Ishikawa (cell line): ENCODE data around the gene ZNF319.

Source experiments
- CEBPB ChIP-seq: IDR thresholded peaks from 2 replicates; pipeline ENCODE4 v1.6.1; 2012
- CREB1 ChIP-seq: IDR thresholded peaks from 2 replicates; pipeline ENCODE4 v1.6.1; 2012; ENCODE audit warnings: low read depth
- EGR1 ChIP-seq: IDR thresholded peaks from 2 replicates; pipeline ENCODE4 v1.6.1; 2012
- EP300 ChIP-seq: IDR thresholded peaks from 2 replicates; pipeline ENCODE4 v1.6.1; 2012; ENCODE audit warnings: borderline replicate concordance
- FOXM1 ChIP-seq: IDR thresholded peaks from 2 replicates; pipeline ENCODE4 v1.6.1; 2012; ENCODE audit warnings: low read depth, borderline replicate concordance
- MAX ChIP-seq: IDR thresholded peaks from 2 replicates; pipeline ENCODE4 v1.6.1; 2012
- NFIC ChIP-seq: IDR thresholded peaks from 2 replicates; pipeline ENCODE4 v1.6.1; 2012
- RAD21 ChIP-seq: IDR thresholded peaks from 2 replicates; pipeline ENCODE4 v1.6.1; 2012; ENCODE audit warnings: low read depth
- TAF1 ChIP-seq: IDR thresholded peaks from 2 replicates; pipeline ENCODE4 v1.6.1; 2012; ENCODE audit warnings: low read depth, mild to moderate bottlenecking
- TCF12 ChIP-seq: IDR thresholded peaks from 2 replicates; pipeline ENCODE4 v1.6.1; 2012; ENCODE audit warnings: low read depth
- TEAD4 ChIP-seq: IDR thresholded peaks from 2 replicates; pipeline ENCODE4 v1.6.1; 2012
- YY1 ChIP-seq: IDR thresholded peaks from 2 replicates; pipeline ENCODE4 v1.6.1; 2012; ENCODE audit warnings: low read depth
- ZBTB7A ChIP-seq: IDR thresholded peaks from 2 replicates; pipeline ENCODE4 v1.6.1; 2012; ENCODE audit warnings: low read depth
- TF ChIP-seq, protein P1 (sequence below): IDR thresholded peaks from 2 replicates; pipeline ENCODE4 v1.6.1; 2012
- TF ChIP-seq, protein P2 (sequence below): IDR thresholded peaks from 2 replicates; pipeline ENCODE4 v1.6.1; 2012; ENCODE audit warnings: low read depth, mild to moderate bottlenecking

ZNF319 gene

GRCh38 chr16:58002936-58003335, 2.5 kb upstream of the ZNF319 start:
- TF ChIP-seq TEAD4: no peak
- TF ChIP-seq NFIC: no peak
- TF ChIP-seq FOXM1: no peak
- TF ChIP-seq EGR1: no peak
- no peak for TF ChIP-seq RAD21
- TF ChIP-seq CREB1: no peak
- no peak for TF ChIP-seq EP300
- TF ChIP-seq, protein P1, sequence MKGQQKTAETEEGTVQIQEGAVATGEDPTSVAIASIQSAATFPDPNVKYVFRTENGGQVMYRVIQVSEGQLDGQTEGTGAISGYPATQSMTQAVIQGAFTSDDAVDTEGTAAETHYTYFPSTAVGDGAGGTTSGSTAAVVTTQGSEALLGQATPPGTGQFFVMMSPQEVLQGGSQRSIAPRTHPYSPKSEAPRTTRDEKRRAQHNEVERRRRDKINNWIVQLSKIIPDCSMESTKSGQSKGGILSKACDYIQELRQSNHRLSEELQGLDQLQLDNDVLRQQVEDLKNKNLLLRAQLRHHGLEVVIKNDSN: no peak
- no peak for TF ChIP-seq CEBPB
- no peak for TF ChIP-seq TCF12
- no peak for TF ChIP-seq TAF1
- TF ChIP-seq ZBTB7A: no peak
- TF ChIP-seq, protein P2, sequence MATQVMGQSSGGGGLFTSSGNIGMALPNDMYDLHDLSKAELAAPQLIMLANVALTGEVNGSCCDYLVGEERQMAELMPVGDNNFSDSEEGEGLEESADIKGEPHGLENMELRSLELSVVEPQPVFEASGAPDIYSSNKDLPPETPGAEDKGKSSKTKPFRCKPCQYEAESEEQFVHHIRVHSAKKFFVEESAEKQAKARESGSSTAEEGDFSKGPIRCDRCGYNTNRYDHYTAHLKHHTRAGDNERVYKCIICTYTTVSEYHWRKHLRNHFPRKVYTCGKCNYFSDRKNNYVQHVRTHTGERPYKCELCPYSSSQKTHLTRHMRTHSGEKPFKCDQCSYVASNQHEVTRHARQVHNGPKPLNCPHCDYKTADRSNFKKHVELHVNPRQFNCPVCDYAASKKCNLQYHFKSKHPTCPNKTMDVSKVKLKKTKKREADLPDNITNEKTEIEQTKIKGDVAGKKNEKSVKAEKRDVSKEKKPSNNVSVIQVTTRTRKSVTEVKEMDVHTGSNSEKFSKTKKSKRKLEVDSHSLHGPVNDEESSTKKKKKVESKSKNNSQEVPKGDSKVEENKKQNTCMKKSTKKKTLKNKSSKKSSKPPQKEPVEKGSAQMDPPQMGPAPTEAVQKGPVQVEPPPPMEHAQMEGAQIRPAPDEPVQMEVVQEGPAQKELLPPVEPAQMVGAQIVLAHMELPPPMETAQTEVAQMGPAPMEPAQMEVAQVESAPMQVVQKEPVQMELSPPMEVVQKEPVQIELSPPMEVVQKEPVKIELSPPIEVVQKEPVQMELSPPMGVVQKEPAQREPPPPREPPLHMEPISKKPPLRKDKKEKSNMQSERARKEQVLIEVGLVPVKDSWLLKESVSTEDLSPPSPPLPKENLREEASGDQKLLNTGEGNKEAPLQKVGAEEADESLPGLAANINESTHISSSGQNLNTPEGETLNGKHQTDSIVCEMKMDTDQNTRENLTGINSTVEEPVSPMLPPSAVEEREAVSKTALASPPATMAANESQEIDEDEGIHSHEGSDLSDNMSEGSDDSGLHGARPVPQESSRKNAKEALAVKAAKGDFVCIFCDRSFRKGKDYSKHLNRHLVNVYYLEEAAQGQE: no peak
- TF ChIP-seq YY1: no peak
- TF ChIP-seq MAX: no peak

GRCh38 chr16:58002416-58002800, 1.9 kb upstream of the ZNF319 start:
- TF ChIP-seq EP300 (no peak), ZBTB7A (no peak), EGR1 (no peak), MAX (no peak), NFIC (no peak), RAD21 (no peak), YY1 (no peak), CEBPB (no peak), TCF12 (no peak)
- TF ChIP-seq, protein P2: no peak
- TF ChIP-seq, protein P1: no peak

DNA sequence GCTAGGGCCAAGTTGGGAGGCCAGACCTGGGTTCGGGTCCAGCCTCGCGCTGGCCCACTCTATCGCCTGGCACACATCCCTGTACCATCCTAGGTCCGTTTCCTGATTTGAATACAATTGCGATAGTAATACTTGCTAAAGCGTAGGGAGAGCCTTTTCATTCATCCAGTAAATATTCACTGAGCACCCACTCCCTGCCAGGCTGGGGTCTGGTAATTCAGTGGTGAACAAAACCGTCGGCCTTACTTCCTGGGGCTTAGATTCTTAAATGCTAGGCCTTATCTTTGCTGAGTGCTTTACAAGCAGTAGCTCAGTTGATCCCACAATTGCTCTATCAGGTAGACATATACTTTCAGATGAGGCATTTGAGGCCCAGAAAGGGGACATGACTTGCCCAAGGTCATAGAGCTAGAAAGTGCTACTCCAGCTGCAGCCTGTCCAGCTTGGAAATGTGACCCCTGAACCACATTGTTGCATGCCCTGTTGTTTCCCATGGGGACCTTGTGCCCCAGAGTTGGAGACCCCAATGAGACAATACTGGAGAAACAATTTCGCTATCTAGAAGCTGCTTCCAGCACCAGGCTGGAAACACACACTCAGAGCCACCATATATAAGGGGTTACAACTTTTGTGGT, 1.4 kb upstream of the ZNF319 start:
- TF ChIP-seq TCF12: no peak
- TF ChIP-seq, protein P1: no peak
- TF ChIP-seq, protein P2: no peak
- TF ChIP-seq RAD21: no peak
- TF ChIP-seq YY1: no peak
- TF ChIP-seq TEAD4: no peak
- TF ChIP-seq MAX: no peak
- TF ChIP-seq CEBPB: no peak
- no peak for TF ChIP-seq FOXM1
- TF ChIP-seq TAF1: no peak
- no peak for TF ChIP-seq NFIC
- TF ChIP-seq EGR1: no peak
- TF ChIP-seq ZBTB7A: no peak
- TF ChIP-seq EP300: no peak
- no peak for TF ChIP-seq CREB1
